ENCODE results near the gene BDKRB2. TPM values are rescaled to one million over a fixed set of nuclear protein-coding genes. Genes with fewer than 3 reads are reported as not detected.

The BDKRB2 gene
- total RNA-seq, 1 donor from 2014 or later = 0.15 TPM

DNA sequence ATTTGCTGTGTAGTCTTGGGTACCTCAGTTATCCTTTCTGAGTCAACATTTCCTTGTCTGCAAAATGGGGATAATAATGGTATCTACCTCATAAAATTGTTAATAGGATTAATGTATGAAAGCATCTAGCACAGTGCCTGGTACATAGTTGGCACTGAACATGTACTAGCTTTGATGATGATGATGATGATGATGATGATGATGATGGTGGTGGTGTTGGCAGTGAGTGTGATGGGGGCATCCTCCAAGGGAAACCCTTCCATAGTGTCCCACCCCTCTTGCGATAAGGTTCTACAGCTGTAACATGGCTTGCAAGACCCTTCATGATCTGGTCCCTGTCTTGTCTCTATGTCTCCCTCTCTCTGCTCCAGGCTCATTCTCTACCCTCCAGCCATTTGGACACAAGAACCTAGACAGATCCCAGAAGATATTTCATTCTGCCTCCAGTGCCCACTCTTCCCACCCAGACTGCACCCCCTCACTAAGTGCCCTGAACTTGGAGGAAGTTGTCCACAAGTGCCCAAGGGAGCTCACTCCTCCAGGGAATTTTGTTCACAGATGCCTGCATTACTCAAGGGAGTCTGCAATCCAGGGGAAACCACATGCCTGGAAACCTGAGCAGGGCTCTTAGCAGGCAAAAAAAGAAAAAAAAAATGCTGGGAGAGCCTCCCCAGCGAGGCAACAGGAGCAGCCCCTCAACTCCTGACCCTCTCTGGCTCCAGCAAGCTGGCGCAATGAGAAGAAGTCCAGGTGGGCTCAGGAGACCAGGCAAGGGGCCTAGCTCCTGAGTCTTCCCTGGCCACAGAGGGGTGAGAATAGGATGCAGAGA, 41.3 kb downstream of the BDKRB2 start:
- Mint-ChIP-seq H3K4me1 (ENCODE audit: unreplicated experiment) (no peaks in the 10 kb centered on the region), H3K4me3 (ENCODE audit: unreplicated experiment) (no peak overlapping the region), H3K36me3 (ENCODE audit: low read depth, unreplicated experiment) (no peaks in the 10 kb centered on the region), H3K9me3 (ENCODE audit: unreplicated experiment) (no peaks in the 10 kb centered on the region), H3K27me3 (ENCODE audit: unreplicated experiment) (no peaks in the 10 kb centered on the region), H3K27ac (ENCODE audit: unreplicated experiment) (no peak overlapping the region)
- DNase-seq (ENCODE audit: low spot score) = no peak
- TF ChIP-seq, protein P1, sequence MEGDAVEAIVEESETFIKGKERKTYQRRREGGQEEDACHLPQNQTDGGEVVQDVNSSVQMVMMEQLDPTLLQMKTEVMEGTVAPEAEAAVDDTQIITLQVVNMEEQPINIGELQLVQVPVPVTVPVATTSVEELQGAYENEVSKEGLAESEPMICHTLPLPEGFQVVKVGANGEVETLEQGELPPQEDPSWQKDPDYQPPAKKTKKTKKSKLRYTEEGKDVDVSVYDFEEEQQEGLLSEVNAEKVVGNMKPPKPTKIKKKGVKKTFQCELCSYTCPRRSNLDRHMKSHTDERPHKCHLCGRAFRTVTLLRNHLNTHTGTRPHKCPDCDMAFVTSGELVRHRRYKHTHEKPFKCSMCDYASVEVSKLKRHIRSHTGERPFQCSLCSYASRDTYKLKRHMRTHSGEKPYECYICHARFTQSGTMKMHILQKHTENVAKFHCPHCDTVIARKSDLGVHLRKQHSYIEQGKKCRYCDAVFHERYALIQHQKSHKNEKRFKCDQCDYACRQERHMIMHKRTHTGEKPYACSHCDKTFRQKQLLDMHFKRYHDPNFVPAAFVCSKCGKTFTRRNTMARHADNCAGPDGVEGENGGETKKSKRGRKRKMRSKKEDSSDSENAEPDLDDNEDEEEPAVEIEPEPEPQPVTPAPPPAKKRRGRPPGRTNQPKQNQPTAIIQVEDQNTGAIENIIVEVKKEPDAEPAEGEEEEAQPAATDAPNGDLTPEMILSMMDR (IDR thresholded peaks at IDR 0.05; ENCODE audit: unreplicated experiment) = no peak

DNA sequence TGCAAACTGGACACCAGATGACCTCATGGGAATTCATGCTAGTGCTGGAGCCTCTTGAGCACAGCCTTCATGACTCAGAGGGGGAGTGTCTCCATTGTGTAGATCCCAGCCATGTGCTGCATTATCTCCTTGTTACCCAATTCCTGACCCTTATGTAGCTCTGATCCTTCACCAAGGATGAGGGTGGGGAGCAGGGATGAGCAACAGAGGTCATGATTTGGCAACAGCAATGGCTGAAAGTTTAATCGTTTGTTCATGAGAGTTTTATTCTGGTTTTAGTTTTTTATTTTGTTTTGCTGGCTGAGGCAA, 41.9 kb downstream of the BDKRB2 start:
- Mint-ChIP-seq H3K27ac (ENCODE audit: unreplicated experiment) (no peak overlapping the region), H3K9me3 (ENCODE audit: unreplicated experiment) (no peaks in the 10 kb centered on the region), H3K4me3 (ENCODE audit: unreplicated experiment) (no peak overlapping the region), H3K36me3 (ENCODE audit: low read depth, unreplicated experiment) (no peaks in the 10 kb centered on the region), H3K27me3 (ENCODE audit: unreplicated experiment) (peaks cover under 1% of the 10 kb centered on the region), H3K4me1 (ENCODE audit: unreplicated experiment) (no peaks in the 10 kb centered on the region)
- DNase-seq (ENCODE audit: low spot score) = no peak
- TF ChIP-seq, protein P1 (IDR thresholded peaks at IDR 0.05; ENCODE audit: unreplicated experiment) = no peak

DNA sequence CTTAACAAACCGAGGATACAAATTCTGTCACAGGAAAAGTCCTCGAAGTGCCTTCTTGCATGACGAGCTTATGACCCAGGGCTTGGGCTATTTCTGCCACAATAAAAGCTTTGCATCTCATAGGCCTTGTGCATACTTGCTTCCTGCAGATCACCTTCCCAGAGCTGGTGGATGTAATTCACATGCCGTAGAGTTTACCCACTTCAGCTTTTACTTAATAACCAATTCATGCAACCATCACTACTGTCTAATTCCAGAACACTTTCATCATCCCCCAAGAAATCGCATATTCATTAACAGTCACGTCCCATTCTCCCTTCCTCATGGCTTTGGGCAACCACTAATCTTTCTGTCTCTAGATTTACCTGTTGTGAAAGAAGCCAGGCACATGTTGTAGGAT, 42.4 kb downstream of the BDKRB2 start:
- Mint-ChIP-seq H3K36me3 (ENCODE audit: low read depth, unreplicated experiment) (no peaks in the 10 kb centered on the region), H3K9me3 (ENCODE audit: unreplicated experiment) (no peaks in the 10 kb centered on the region), H3K27ac (ENCODE audit: unreplicated experiment) (no peak overlapping the region), H3K27me3 (ENCODE audit: unreplicated experiment) (peaks cover 4% of the 10 kb centered on the region), H3K4me3 (ENCODE audit: unreplicated experiment) (no peak overlapping the region), H3K4me1 (ENCODE audit: unreplicated experiment) (no peaks in the 10 kb centered on the region)
- TF ChIP-seq, protein P1 (IDR thresholded peaks at IDR 0.05; ENCODE audit: unreplicated experiment) = no peak
- DNase-seq (ENCODE audit: low spot score) = no peak

DNA sequence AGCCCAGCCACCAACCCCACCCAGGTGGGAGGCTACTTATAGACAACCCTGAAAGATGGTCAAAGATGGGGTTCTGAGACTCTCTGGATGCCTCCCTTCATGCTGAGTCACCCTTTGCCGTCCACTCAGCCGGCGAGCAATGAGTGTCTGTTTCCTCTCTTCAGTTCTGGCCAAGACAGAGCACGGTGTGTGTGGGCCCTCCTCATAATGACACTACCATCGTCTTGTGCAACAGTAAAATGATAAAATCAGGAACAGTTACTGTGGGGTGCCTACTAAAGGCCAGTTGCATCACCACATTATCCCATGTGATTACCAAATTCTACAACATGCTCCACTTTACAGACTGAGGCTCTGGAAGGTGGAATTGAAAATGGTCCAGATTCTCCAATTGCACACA, 44.4 kb downstream of the BDKRB2 start:
- Mint-ChIP-seq H3K36me3 (ENCODE audit: low read depth, unreplicated experiment) (no peaks in the 10 kb centered on the region), H3K4me1 (ENCODE audit: unreplicated experiment) (no peaks in the 10 kb centered on the region), H3K27ac (ENCODE audit: unreplicated experiment) (no peak overlapping the region), H3K9me3 (ENCODE audit: unreplicated experiment) (no peaks in the 10 kb centered on the region), H3K27me3 (ENCODE audit: unreplicated experiment) (peaks cover 15% of the 10 kb centered on the region), H3K4me3 (ENCODE audit: unreplicated experiment) (no peak overlapping the region)
- TF ChIP-seq, protein P1 (IDR thresholded peaks at IDR 0.05; ENCODE audit: unreplicated experiment) = no peak
- DNase-seq (ENCODE audit: low spot score) = no peak

DNA sequence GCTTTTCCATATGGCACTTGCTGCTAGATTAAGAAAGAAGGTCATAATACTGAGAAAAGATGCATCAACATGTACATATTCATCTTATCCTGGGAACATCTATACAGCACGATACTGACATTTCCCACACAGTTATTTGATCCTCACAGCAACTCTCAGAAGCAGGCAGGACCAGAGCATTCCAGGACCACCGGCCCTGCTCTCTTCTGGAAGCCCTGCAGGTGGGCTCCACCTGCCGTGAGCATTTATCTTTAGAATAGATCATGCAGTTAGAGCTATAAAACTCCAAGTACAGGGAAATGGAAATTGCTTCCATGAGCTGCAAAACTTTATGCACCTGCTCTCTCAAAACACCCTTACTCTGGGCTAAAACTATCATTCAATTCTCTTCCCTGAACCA, 45.8 kb downstream of the BDKRB2 start:
- Mint-ChIP-seq H3K4me1 (ENCODE audit: unreplicated experiment) (no peaks in the 10 kb centered on the region), H3K27me3 (ENCODE audit: unreplicated experiment) (peaks cover 16% of the 10 kb centered on the region), H3K27ac (ENCODE audit: unreplicated experiment) (no peak overlapping the region), H3K36me3 (ENCODE audit: low read depth, unreplicated experiment) (no peaks in the 10 kb centered on the region), H3K4me3 (ENCODE audit: unreplicated experiment) (no peak overlapping the region), H3K9me3 (ENCODE audit: unreplicated experiment) (no peaks in the 10 kb centered on the region)
- TF ChIP-seq, protein P1 (IDR thresholded peaks at IDR 0.05; ENCODE audit: unreplicated experiment) = no peak
- no peak for DNase-seq (ENCODE audit: low spot score)
